Large intestine (tissue), 3 donors: ENCODE results near the gene UBE2G2. TPM values are rescaled to one million over a fixed set of nuclear protein-coding genes. Genes with fewer than 3 reads are reported as not detected.

Experiments
- DNase-seq, 2 donors: peaks; one replicate each; pipeline versions ENCODE4 v3.0.0 to v3.0.0-alpha.2; 2013
- H3K27ac ChIP-seq: one replicate; pipeline ENCODE4 v1.5.1; 2013; ENCODE audit warnings: low read length
- H3K27me3 ChIP-seq: 2 replicates; pipeline ENCODE4 v1.6.1; 2013; ENCODE audit warnings: low read length; ENCODE audit not compliant: control insufficient read depth, insufficient read depth
- H3K36me3 ChIP-seq: 2 replicates; pipeline ENCODE4 v1.6.1; 2013; ENCODE audit warnings: low read length; ENCODE audit not compliant: control insufficient read depth, insufficient read depth
- H3K4me1 ChIP-seq: one replicate; pipeline ENCODE4 v1.6.1; 2013; ENCODE audit warnings: low read length; ENCODE audit not compliant: control insufficient read depth, insufficient read depth
- H3K4me3 ChIP-seq: one replicate; pipeline ENCODE4 v1.5.1; 2013; ENCODE audit warnings: low read length
- H3K9me3 ChIP-seq: one replicate; pipeline ENCODE4 v1.6.1; 2013; ENCODE audit warnings: mild to moderate bottlenecking, low read depth, low read length, moderate library complexity; ENCODE audit not compliant: control insufficient read depth
- WGBS: methylation state at CpG from one replicate; pipeline ENCODE4 v1.1.5; 2013; ENCODE audit warnings: low lambda C conversion rate; ENCODE audit not compliant: insufficient coverage; 5-methylcytosine and 5-hydroxymethylcytosine counted together
- polyA plus RNA-seq: library from polyadenylated mRNA; unstranded; fragments of 120-200 nt; gene quantifications from one replicate; pipeline ENCODE4 v1.2.1, GENCODE V29; 2013

UBE2G2 gene
- polyA plus RNA-seq, 1 donor, result 97.1 TPM

DNA sequence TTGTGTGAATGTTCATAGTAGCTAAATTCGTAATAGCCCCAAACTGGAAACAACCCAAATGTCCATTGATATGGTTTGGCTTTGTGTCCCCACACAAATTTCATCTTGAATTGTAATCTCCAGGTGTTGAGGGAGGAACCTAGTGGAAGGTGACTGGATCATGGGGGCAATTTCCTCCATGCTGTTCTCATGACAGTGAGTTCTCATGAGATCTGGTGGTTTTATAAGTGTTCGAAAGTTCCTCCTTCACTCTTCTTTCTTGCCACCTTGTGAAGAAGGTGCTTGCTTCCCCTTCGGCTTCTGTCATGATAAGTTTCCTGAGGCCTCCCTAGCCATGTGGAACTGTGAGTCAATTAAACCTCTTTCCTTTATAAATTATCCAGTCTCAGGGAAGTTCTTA, 11.3 kb downstream of the UBE2G2 start:
- H3K36me3 ChIP-seq, result peaks cover 7% of the 10 kb centered on the region
- H3K27ac ChIP-seq, result no peak overlapping the region
- H3K4me3 ChIP-seq, result no peak overlapping the region
- WGBS, result 100% methylated on average over 1 of the region's 3 CpGs
- no peak for DNase-seq
- no peaks in the 10 kb centered on the region for H3K9me3 ChIP-seq
- H3K4me1 ChIP-seq, result peaks cover 25% of the 10 kb centered on the region
- H3K27me3 ChIP-seq, result no peaks in the 10 kb centered on the region

DNA sequence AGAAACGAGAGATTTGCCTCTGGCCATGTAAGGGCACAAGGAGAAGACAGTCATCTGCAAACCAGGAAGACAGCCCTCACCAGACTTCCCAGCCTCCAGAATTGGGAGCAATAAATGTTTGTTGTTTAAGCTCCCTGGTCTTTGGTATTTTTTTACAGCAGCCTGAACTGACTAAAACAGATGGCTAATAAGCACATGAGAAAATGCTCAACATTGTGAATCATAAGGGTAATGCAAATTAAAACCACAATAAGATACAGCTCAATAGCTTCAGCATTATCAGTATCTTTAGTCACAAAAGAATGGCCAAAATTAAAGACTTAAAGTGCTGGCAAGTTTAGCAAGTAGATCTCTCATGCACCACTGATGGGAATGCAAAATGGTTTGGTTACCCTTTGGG, 11.7 kb downstream of the UBE2G2 start:
- DNase-seq, result no peak
- no peaks in the 10 kb centered on the region for H3K9me3 ChIP-seq
- no peak overlapping the region for H3K27ac ChIP-seq
- no peaks in the 10 kb centered on the region for H3K27me3 ChIP-seq
- peaks cover 25% of the 10 kb centered on the region for H3K4me1 ChIP-seq
- no peak overlapping the region for H3K4me3 ChIP-seq
- H3K36me3 ChIP-seq, result peaks cover 9% of the 10 kb centered on the region
- no CpG with 5 or more reads among the region's 1 CpG for WGBS

DNA sequence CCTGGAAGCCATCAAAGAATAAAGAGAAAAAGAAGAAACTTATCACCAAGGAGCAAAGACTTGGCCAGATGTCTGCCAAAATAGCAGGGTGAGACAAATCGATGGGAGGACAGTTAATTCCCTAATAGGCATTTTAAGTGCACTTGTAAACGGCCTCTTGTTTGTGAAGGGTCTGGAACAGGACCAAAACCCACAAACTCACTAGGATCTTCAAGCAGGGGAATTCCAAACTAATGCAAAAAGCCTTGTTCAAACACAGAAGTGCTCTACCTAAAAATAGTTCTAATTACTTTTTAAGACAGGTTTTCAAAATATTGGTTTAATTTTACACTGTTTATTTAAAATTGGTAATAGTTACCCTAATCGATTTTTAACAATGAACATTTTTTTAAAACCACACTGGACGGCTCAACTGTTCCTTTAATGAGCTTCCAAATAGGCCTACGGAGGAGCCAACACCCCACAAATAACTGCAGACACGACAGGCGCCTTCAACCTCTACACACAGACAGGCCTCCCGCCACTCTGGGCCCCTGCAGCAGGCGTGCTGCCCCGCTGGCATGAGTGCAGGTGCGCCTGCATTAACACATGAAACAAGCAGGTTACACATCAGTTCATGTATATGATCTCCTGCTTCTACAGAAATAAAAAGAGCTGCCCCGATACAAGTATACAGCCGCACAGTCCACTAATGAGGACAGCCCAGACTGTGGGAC, 15.8 kb downstream of the UBE2G2 start:
- Histone ChIP-seq H3K36me3 (peaks cover 14% of the 10 kb centered on the region), H3K27ac (no peak overlapping the region), H3K9me3 (no peaks in the 10 kb centered on the region), H3K4me1 (no peaks in the 10 kb centered on the region), H3K4me3 (no peak overlapping the region), H3K27me3 (no peaks in the 10 kb centered on the region)
- no peak for DNase-seq
- WGBS, result no CpG with 5 or more reads among the region's 13 CpGs

DNA sequence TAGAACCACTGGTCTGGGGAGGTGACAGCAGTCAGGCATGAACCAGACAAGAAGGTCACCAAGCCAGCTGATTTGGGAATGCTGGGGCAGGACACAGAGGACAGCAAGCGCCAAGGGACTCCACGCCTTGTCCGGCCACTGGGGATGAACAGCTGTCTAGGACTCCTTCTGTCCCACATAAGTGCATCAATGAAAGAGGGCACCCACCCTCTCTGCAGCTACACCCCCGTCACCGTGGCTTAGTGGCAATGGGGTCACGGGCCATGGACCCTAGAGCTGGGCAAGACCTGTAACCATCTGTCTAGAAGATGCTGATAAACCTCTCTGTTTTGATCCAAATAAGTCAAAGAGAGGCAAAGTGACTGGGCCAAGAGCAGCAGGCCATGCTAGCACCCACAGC, 16.8 kb downstream of the UBE2G2 start:
- Histone ChIP-seq H3K36me3 (peaks cover 20% of the 10 kb centered on the region), H3K4me3 (no peak overlapping the region), H3K4me1 (no peaks in the 10 kb centered on the region), H3K27ac (no peak overlapping the region), H3K27me3 (no peaks in the 10 kb centered on the region), H3K9me3 (no peaks in the 10 kb centered on the region)
- no peak for DNase-seq
- WGBS, result no CpG with 5 or more reads among the region's 6 CpGs

DNA sequence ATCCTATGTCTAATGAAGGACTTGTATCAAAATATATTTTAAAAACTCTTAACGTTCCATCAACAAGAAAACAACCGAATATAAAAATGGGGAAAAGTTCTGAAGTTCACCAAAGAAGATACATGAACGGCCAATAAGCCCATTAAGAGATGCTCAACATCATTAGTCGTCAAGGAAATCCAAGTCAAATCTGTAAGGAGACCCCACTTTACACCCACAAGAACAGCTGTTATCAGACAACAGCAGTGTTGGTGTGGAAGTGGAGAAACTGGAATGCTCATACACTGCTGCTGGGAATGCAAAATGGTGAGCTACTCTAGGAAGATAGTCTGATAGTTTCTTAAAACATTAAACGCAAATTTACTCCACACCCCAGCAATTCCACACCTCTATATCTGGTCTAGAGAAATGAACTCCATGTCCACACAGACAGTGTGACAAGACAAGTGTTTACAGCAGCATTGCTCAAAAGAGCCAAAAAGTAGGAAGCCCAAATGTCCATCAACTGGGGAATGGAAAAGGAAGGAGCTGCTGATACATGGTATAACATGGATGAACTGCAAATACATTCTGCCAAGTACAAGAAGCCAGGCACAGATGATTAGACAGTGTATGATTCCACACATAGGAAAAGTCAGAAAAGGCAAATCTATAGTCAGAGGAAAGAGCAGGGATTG, 18.5 kb downstream of the UBE2G2 start:
- H3K27ac ChIP-seq, result no peak overlapping the region
- H3K27me3 ChIP-seq, result no peaks in the 10 kb centered on the region
- peaks cover 20% of the 10 kb centered on the region for H3K36me3 ChIP-seq
- WGBS, result 100% methylated on average over 1 of the region's 5 CpGs
- peaks cover 6% of the 10 kb centered on the region for H3K4me1 ChIP-seq
- DNase-seq, result no peak
- no peaks in the 10 kb centered on the region for H3K9me3 ChIP-seq
- no peak overlapping the region for H3K4me3 ChIP-seq

DNA sequence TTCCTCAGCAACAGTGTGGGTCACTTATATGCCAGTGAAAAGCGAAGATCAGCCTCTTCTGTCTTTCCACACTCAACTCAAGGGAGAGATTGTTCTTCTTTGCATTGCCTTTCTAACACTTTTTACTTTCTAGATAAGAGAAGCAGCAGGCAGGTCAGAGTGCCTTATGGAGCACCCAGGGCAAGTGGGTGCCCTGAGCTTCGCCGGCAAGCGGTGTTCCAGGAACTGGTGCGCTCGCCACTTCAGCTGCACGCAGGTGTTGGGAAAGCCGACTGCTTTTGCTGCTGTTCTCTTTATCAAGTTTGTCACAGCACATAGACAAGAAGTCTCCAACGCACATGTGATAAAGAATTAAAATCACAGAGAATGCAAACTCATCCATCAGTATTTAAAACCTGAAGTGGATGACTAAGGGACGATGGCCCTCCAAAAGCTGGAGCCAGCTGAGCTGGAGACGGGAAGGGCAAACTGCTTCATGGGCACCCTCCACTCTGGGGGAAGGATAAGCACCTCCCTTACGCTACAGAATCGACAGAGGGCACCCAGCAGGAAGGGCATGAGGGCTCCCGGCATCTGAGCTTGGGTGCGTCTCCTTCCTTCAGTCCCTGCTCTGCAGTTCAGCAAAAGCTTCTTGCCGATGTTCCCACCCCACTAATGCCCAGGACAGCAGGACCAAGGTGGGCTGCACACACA, 20.7 kb downstream of the UBE2G2 start:
- Histone ChIP-seq H3K4me1 (peaks cover 7% of the 10 kb centered on the region), H3K4me3 (no peak overlapping the region), H3K27ac (no peak overlapping the region), H3K36me3 (peaks cover 28% of the 10 kb centered on the region), H3K9me3 (no peaks in the 10 kb centered on the region), H3K27me3 (no peaks in the 10 kb centered on the region)
- WGBS, result no CpG with 5 or more reads among the region's 16 CpGs
- no peak for DNase-seq

DNA sequence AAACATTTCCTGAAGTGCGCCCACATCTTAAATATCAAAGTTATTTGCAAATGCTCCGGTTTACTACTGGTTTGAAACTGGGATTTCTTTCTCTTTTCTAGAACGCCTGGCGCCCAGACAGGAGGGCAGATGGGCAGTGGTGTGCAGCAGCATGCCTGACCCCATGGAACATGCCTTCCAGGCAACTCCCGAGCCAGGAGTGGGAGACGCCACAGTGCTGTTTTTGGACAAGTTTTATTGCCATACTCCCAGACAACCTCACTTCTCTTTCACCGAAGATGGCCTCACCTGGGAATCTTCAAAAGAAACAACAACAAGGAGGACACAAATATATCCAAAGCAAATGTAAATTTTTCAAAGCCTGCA, 21.5 kb downstream of the UBE2G2 start:
- Histone ChIP-seq H3K4me3 (no peak overlapping the region), H3K36me3 (peaks cover 31% of the 10 kb centered on the region), H3K4me1 (peaks cover 7% of the 10 kb centered on the region), H3K9me3 (no peaks in the 10 kb centered on the region), H3K27me3 (no peaks in the 10 kb centered on the region), H3K27ac (no peak overlapping the region)
- no peak for DNase-seq
- 100% methylated on average over 1 of the region's 7 CpGs for WGBS

DNA sequence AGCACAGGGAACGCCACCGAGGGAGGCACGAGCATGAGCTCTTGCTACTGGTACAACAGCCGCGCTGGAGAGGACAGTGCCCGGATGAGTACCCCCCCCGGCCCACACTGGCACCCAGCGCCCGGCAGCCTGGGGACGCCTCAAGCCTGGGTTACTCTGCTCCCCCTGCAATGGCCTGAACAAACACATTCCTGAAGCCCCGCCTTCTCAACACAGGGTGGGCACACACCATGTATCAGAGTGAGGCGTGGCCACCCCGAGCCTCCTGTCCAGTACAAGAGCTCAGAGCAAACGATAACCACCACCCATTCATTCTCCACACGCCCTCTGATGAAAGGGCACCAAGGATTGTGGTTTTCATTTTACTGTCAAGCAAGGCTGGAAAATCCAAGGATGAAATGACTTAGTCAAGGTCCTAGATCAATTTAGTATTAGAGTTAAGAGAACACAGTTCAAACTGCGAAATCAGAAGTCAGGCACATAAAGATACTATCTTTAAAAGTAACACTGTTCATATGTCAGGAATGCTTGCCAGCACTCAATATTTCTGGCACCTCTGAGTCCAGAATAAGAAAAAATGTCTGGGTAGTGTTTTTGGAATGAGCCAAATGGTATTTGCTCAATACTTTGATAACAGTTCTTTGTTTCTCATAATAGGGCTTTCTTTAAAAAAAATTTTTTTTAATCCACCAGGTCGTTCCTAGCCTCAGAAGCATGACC, 22.0 kb downstream of the UBE2G2 start:
- peaks cover 31% of the 10 kb centered on the region for H3K36me3 ChIP-seq
- H3K4me3 ChIP-seq, result no peak overlapping the region
- H3K9me3 ChIP-seq, result no peaks in the 10 kb centered on the region
- 63% methylated on average over 2 of the region's 17 CpGs for WGBS
- no peak overlapping the region for H3K27ac ChIP-seq
- H3K27me3 ChIP-seq, result no peaks in the 10 kb centered on the region
- peaks cover 7% of the 10 kb centered on the region for H3K4me1 ChIP-seq
- DNase-seq, result no peak

DNA sequence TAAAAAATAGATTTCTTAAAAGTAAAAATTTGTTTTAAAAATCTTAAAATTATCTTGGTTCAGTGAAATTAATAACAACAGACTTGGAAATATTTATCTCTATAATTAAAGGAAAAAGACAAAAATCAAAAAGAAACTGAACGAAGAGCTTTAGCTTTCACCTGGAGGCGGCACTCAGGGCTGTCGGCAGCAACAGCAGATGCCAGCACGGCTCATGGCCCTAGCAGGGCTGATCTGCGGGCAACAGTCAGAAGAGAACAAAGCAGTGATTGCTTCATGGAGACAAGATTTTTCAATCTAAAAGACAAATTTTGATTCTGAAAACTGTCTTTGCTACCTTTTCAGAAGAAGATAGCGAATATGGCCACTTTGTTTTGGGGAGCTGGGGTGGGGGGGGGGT, 22.6 kb downstream of the UBE2G2 start:
- 100% methylated on average over 1 of the region's 6 CpGs for WGBS
- H3K27ac ChIP-seq, result no peak overlapping the region
- H3K36me3 ChIP-seq, result peaks cover 33% of the 10 kb centered on the region
- H3K9me3 ChIP-seq, result no peaks in the 10 kb centered on the region
- H3K27me3 ChIP-seq, result no peaks in the 10 kb centered on the region
- H3K4me3 ChIP-seq, result no peak overlapping the region
- H3K4me1 ChIP-seq, result peaks cover 8% of the 10 kb centered on the region
- no peak for DNase-seq

DNA sequence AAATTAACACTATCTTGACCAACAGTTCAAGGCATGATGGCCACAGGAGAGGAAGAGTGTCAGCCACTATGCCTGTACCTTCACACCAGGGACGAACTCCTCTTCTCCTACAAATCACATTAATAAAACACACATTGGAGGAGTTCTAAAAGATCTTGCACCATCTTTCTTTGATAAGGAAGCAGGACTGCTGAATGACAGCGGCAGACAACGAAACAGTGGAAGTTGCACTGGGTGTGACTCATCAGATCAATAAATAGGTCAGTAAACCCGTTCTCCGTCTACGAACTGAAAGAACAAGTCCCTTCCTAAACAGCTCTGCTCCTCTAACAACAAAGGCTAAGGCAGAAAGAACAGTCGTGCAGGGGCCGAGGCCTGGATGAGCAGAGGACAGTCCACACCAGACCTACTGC, 23.1 kb downstream of the UBE2G2 start:
- Histone ChIP-seq H3K27me3 (no peaks in the 10 kb centered on the region), H3K27ac (peak overlapping the region; percentile 12), H3K4me1 (peaks cover 9% of the 10 kb centered on the region), H3K4me3 (no peak overlapping the region), H3K36me3 (peaks cover 34% of the 10 kb centered on the region), H3K9me3 (no peaks in the 10 kb centered on the region)
- DNase-seq, result peak in 1 of 2 donors; percentile 75
- no CpG with 5 or more reads among the region's 8 CpGs for WGBS
